ENCODE data around the gene SHB.
A peak's percentile ranks its signal among the peaks of the same experiment; 100 is the strongest.

Gene SHB

GRCh38 chr9:38015906-38016305 lies 53.1 kb downstream of the SHB start:
- no peak for DNase-seq
- peaks cover 4% of the 10 kb centered on the region for H3K36me3 ChIP-seq (replicated peaks)
- TF ChIP-seq, protein P1, sequence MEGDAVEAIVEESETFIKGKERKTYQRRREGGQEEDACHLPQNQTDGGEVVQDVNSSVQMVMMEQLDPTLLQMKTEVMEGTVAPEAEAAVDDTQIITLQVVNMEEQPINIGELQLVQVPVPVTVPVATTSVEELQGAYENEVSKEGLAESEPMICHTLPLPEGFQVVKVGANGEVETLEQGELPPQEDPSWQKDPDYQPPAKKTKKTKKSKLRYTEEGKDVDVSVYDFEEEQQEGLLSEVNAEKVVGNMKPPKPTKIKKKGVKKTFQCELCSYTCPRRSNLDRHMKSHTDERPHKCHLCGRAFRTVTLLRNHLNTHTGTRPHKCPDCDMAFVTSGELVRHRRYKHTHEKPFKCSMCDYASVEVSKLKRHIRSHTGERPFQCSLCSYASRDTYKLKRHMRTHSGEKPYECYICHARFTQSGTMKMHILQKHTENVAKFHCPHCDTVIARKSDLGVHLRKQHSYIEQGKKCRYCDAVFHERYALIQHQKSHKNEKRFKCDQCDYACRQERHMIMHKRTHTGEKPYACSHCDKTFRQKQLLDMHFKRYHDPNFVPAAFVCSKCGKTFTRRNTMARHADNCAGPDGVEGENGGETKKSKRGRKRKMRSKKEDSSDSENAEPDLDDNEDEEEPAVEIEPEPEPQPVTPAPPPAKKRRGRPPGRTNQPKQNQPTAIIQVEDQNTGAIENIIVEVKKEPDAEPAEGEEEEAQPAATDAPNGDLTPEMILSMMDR (IDR thresholded peaks at IDR 0.05; ENCODE audit: low read depth, low read length, missing control alignments): no peak
- in situ Hi-C loops (cut with HindIII; ENCODE audit: low pct_ligation_motif_present, low sequenced_read_pairs): no loop called here
- H3K4me3 ChIP-seq (ENCODE audit: low read depth, low read length): no peak overlapping the region
- H3K27ac ChIP-seq: peak overlapping the region; percentile 92
- no peaks in the 10 kb centered on the region for H3K27me3 ChIP-seq (replicated peaks)

GRCh38 chr9:38015266-38015665 lies 53.8 kb downstream of the SHB start:
- DNase-seq: no peak
- Histone ChIP-seq H3K27me3 (replicated peaks) (no peaks in the 10 kb centered on the region), H3K36me3 (replicated peaks) (peaks cover 4% of the 10 kb centered on the region), H3K27ac (no peak overlapping the region), H3K4me3 (ENCODE audit: low read depth, low read length) (no peak overlapping the region)
- in situ Hi-C loops (cut with HindIII; ENCODE audit: low pct_ligation_motif_present, low sequenced_read_pairs): no loop called here
- TF ChIP-seq, protein P1 (IDR thresholded peaks at IDR 0.05; ENCODE audit: low read depth, low read length, missing control alignments): no peak

DNA sequence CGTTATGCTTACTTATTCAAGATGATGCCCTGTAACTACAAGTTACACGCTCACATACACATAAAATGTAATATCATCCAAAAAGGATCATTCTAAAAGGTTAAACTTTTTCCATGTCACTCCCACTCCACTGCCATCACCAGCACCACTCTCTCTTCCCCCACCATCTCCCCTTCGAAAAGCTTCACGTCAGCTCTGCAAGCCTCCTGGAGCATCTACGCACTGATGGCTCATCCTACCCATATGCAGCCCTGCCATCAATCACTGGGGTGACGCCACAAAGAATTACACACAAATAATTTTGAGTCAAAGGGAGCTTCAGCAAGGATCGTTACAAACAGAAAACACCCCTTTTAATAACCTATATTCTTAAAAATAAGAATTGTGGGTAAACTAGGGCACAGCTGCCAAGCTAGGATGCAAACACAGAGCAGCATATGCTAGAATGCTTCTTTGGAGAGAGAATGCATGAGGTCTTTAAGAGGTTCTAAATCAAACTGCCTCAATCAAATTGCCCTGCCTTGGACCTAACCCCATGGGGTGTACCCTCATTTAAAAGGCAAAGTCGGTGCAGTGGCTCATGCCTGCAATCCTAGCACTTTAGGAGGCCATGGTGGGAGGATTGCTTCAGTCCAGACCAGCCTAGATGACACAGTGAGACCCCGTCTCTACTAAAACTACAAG lies 56.1 kb downstream of the SHB start:
- no peak for DNase-seq
- TF ChIP-seq, protein P1 (IDR thresholded peaks at IDR 0.05; ENCODE audit: low read depth, low read length, missing control alignments): no peak
- peaks cover 4% of the 10 kb centered on the region for H3K36me3 ChIP-seq (replicated peaks)
- H3K4me3 ChIP-seq (ENCODE audit: low read depth, low read length): no peak overlapping the region
- in situ Hi-C loops (cut with HindIII; ENCODE audit: low pct_ligation_motif_present, low sequenced_read_pairs): no loop called here
- no peaks in the 10 kb centered on the region for H3K27me3 ChIP-seq (replicated peaks)
- H3K27ac ChIP-seq: no peak overlapping the region

- no peak for DNase-seq
- Histone ChIP-seq H3K36me3 (replicated peaks) (peaks cover 4% of the 10 kb centered on the region), H3K27ac (no peak overlapping the region), H3K27me3 (replicated peaks) (no peaks in the 10 kb centered on the region), H3K4me3 (ENCODE audit: low read depth, low read length) (no peak overlapping the region)
- in situ Hi-C loops (cut with HindIII; ENCODE audit: low pct_ligation_motif_present, low sequenced_read_pairs): no loop called here
- TF ChIP-seq, protein P1 (IDR thresholded peaks at IDR 0.05; ENCODE audit: low read depth, low read length, missing control alignments): no peak
These were observed 57.0 kb downstream of the SHB start for GRCh38 chr9:38011991-38012390.

- in situ Hi-C loops (cut with HindIII; ENCODE audit: low pct_ligation_motif_present, low sequenced_read_pairs): no loop called here
- no peak for DNase-seq
- Histone ChIP-seq H3K4me3 (ENCODE audit: low read depth, low read length) (no peak overlapping the region), H3K27me3 (replicated peaks) (no peaks in the 10 kb centered on the region), H3K27ac (no peak overlapping the region), H3K36me3 (replicated peaks) (peaks cover 4% of the 10 kb centered on the region)
- TF ChIP-seq, protein P1 (IDR thresholded peaks at IDR 0.05; ENCODE audit: low read depth, low read length, missing control alignments): no peak
These were observed 57.9 kb downstream of the SHB start for GRCh38 chr9:38010918-38011704.
